ENCODE data around the gene LCTL. TPM values are rescaled to one million over a fixed set of nuclear protein-coding genes. Genes with fewer than 3 reads are reported as not detected.

Gene LCTL
- total RNA-seq, 1 experiment from 2014 or later, result not detected

GRCh38 chr15:66555685-66556084 is 10.1 kb downstream of the LCTL start:
- intact Hi-C loops (cut with micrococcal nuclease), result no loop called here
- H3K27me3 Mint-ChIP-seq (ENCODE audit: insufficient read depth, unreplicated experiment), result no peaks in the 10 kb centered on the region
- ChIA-PET POLR2A (no interaction called here), CTCF (interaction anchor here (0.9 to 1.7 kb wide), 2 partner anchors 11 kb away, joined by 3 to 8 read pairs; no protein-coding TSS in a partner anchor)
- BruUV-seq (replicated peaks), result no TSS peak
- H3K4me3 Mint-ChIP-seq (ENCODE audit: unreplicated experiment), result no peak overlapping the region
- no peaks in the 10 kb centered on the region for H3K9me3 Mint-ChIP-seq (ENCODE audit: unreplicated experiment)
- no peak overlapping the region for H3K27ac Mint-ChIP-seq (ENCODE audit: low read depth, unreplicated experiment)
- H3K4me1 Mint-ChIP-seq (ENCODE audit: insufficient read depth, unreplicated experiment), result no peaks in the 10 kb centered on the region
- TF ChIP-seq CTCF (IDR thresholded peaks at IDR 0.05; ENCODE audit: unreplicated experiment), result no peak
- no peak for DNase-seq (ENCODE audit: unreplicated experiment)
- H3K36me3 Mint-ChIP-seq (ENCODE audit: insufficient read depth, unreplicated experiment), result no peaks in the 10 kb centered on the region

- intact Hi-C loops (cut with micrococcal nuclease), result no loop called here
- DNase-seq (ENCODE audit: unreplicated experiment), result no peak
- Mint-ChIP-seq H3K36me3 (ENCODE audit: insufficient read depth, unreplicated experiment) (peaks cover 14% of the 10 kb centered on the region), H3K4me3 (ENCODE audit: unreplicated experiment) (no peak overlapping the region), H3K9me3 (ENCODE audit: unreplicated experiment) (no peaks in the 10 kb centered on the region), H3K27me3 (ENCODE audit: insufficient read depth, unreplicated experiment) (no peaks in the 10 kb centered on the region), H3K27ac (ENCODE audit: low read depth, unreplicated experiment) (no peak overlapping the region), H3K4me1 (ENCODE audit: insufficient read depth, unreplicated experiment) (no peaks in the 10 kb centered on the region)
- no TSS peak for BruUV-seq (replicated peaks)
- POLR2A ChIA-PET, result no interaction called here
- TF ChIP-seq CTCF (IDR thresholded peaks at IDR 0.05; ENCODE audit: unreplicated experiment), result no peak
- CTCF ChIA-PET, result no interaction called here
Measured at GRCh38 chr15:66545255-66545654, 20.5 kb downstream of the LCTL start.

GRCh38 chr15:66542896-66543295 is 22.9 kb downstream of the LCTL start:
- intact Hi-C loops (cut with micrococcal nuclease), result no loop called here
- no peaks in the 10 kb centered on the region for H3K27me3 Mint-ChIP-seq (ENCODE audit: insufficient read depth, unreplicated experiment)
- H3K4me1 Mint-ChIP-seq (ENCODE audit: insufficient read depth, unreplicated experiment), result no peaks in the 10 kb centered on the region
- DNase-seq (ENCODE audit: unreplicated experiment), result no peak
- no TSS peak for BruUV-seq (replicated peaks)
- H3K9me3 Mint-ChIP-seq (ENCODE audit: unreplicated experiment), result no peaks in the 10 kb centered on the region
- no peak overlapping the region for H3K4me3 Mint-ChIP-seq (ENCODE audit: unreplicated experiment)
- TF ChIP-seq CTCF (IDR thresholded peaks at IDR 0.05; ENCODE audit: unreplicated experiment), result no peak
- CTCF ChIA-PET, result interaction anchor here (0.6 to 1.4 kb wide), 3 partner anchors 13 to 249 kb away, joined by 3 read pairs; no protein-coding TSS in a partner anchor
- H3K36me3 Mint-ChIP-seq (ENCODE audit: insufficient read depth, unreplicated experiment), result peaks cover 19% of the 10 kb centered on the region
- POLR2A ChIA-PET, result no interaction called here
- H3K27ac Mint-ChIP-seq (ENCODE audit: low read depth, unreplicated experiment), result no peak overlapping the region

GRCh38 chr15:66535056-66535455 is 30.7 kb downstream of the LCTL start:
- Mint-ChIP-seq H3K9me3 (ENCODE audit: unreplicated experiment) (no peaks in the 10 kb centered on the region), H3K4me3 (ENCODE audit: unreplicated experiment) (no peak overlapping the region), H3K36me3 (ENCODE audit: insufficient read depth, unreplicated experiment) (peaks cover 39% of the 10 kb centered on the region), H3K27me3 (ENCODE audit: insufficient read depth, unreplicated experiment) (no peaks in the 10 kb centered on the region), H3K27ac (ENCODE audit: low read depth, unreplicated experiment) (no peak overlapping the region), H3K4me1 (ENCODE audit: insufficient read depth, unreplicated experiment) (no peaks in the 10 kb centered on the region)
- TF ChIP-seq CTCF (IDR thresholded peaks at IDR 0.05; ENCODE audit: unreplicated experiment), result no peak
- POLR2A ChIA-PET, result interaction anchor here (0.9 to 1.1 kb wide), 2 partner anchors 14 to 31 kb away, joined by 3 to 5 read pairs; no protein-coding TSS in a partner anchor
- no TSS peak for BruUV-seq (replicated peaks)
- intact Hi-C loops (cut with micrococcal nuclease), result no loop called here
- DNase-seq (ENCODE audit: unreplicated experiment), result no peak
- CTCF ChIA-PET, result interaction anchor here (0.6 kb wide), 1 partner anchor 317 kb away, joined by 3 read pairs; no protein-coding TSS in a partner anchor
